Stomach (tissue), 4 donors: ENCODE measurements around the gene NEAT1.

Experiments
- CTCF ChIP-seq, 7 experiments: fragments of 450-650 bp in 4 of 7; fragments of 200-600 bp in 3 of 7; sonication (generic) in 3 of 7; IDR thresholded peaks; one replicate each; pipeline ENCODE4 v1.5.1; 2016 to 2019; ENCODE audit warnings: antibody characterized with exemption in 7 of 7, control low read depth in 2 of 7, mild to moderate bottlenecking in 1 of 7
- EP300 ChIP-seq: sonication (generic); formaldehyde crosslinking; IDR thresholded peaks from one replicate; pipeline ENCODE4 v1.6.1; 2017; ENCODE audit warnings: antibody characterized with exemption
- POLR2A ChIP-seq, 4 donors: fragments of 450-650 bp; IDR thresholded peaks; one replicate each; pipeline ENCODE4 v1.6.1; 2016; ENCODE audit warnings: antibody characterized with exemption in 4 of 4, control low read depth in 2 of 4, mild to moderate bottlenecking in 1 of 4, moderate library complexity in 1 of 4
- POLR2AphosphoS5 ChIP-seq, 3 donors: sonication (generic); formaldehyde crosslinking; IDR thresholded peaks; one replicate each; pipeline ENCODE4 v1.6.1; 2016; ENCODE audit warnings: antibody characterized with exemption in 3 of 3

DNA sequence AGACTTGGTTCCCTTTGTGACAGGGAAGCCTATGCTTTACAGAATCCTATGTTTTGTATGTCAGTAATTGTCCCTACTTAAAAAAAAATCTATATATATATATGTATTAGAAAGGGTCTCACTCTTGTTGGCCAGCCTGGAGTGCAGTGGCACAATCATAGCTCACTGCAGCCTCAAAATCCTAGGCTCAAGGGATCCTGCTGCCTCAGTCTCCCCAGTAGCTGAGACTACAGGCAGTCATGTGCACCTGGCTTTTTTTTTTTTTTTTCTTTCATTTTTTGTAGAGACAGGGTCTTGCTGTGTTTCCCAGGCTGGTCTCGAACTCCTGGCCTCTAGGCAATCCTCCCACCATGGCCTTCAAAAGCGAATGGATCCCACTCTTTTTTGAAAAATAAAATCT, 2.1 kb upstream of the NEAT1 start:
- no peak for TF ChIP-seq CTCF (IDR thresholded peaks at IDR 0.05)
- TF ChIP-seq POLR2A (IDR thresholded peaks at IDR 0.05): no peak
- TF ChIP-seq POLR2AphosphoS5 (IDR thresholded peaks at IDR 0.05): no peak
- TF ChIP-seq EP300: no peak
